Jurkat, Clone E6-1 (cell line): ENCODE data around the gene RNU6-1. TPM values are rescaled to one million over a fixed set of nuclear protein-coding genes. Genes with fewer than 3 reads are reported as not detected.

Source experiments
- DNase-seq: peaks from one replicate; pipeline ENCODE4 v3.0.0-alpha.2; 2011; ENCODE audit warnings: low read depth, low spot score
- H3K4me3 ChIP-seq: 2 replicates; pipeline ENCODE4 v1.5.1; 2011; ENCODE audit warnings: mild to moderate bottlenecking, low read length, control low read depth, moderate library complexity
- polyA plus RNA-seq: library from polyadenylated mRNA; unstranded; fragments of >200 nt; gene quantifications from one replicate; pipeline ENCODE4 v1.2.1, GENCODE V29; 2012; ENCODE audit warnings: missing spikeins; ENCODE audit not compliant: insufficient read length, insufficient read depth

RNU6-1 gene
- polyA plus RNA-seq: not detected

DNA sequence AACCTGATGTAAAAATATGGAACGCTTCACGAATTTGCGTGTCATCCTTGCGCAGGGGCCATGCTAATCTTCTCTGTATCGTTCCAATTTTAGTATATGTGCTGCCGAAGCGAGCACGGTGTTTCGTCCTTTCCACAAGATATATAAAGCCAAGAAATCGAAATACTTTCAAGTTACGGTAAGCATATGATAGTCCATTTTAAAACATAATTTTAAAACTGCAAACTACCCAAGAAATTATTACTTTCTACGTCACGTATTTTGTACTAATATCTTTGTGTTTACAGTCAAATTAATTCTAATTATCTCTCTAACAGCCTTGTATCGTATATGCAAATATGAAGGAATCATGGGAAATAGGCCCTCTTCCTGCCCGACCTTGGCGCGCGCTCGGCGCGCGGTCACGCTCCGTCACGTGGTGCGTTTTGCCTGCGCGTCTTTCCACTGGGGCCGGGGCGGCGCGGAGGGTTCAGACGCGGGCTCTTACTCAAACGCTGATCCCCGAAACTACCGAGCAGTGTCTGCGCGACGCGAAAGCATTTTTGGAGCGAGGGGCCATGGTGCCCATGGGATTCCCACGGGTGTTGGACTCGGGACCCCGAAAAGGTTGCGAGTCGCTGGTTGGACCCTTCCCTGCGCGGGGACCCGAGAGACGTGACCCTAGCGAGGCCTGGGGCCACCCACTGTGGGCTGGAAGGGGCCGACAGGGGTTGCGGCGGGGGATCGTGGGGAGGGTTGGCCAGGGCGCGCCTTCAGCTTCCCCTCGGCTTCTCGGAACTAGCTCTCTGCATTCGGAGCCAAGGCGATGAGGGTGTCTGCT is at the start of gene RNU6-1:
Gene RNU6-1 (minus strand): TSS at position 117 of the 820 bp plus-strand sequence.
- peak within 1 kb of the TSS; percentile 83 for H3K4me3 ChIP-seq
- peak; percentile 94 for DNase-seq

DNA sequence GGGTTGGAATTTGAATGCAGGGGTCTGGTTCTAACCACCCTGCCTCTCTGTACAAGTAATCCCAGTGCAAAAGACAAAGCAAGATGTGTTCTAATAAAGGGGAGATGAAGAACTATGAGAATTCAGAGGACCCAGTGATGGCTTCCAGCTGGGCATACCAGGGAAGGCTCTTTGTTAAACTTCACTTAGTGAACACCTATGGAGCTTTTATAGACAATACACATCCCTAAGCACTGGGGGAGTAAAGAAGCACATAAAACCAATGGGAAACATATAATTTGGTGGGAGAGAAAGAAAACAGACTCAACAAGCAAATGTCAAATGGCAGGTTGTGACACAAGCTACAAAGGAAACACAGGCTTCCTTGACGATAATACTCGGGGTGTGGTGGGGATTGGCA is 47.9 kb upstream of the RNU6-1 start:
- DNase-seq: no peak
- H3K4me3 ChIP-seq: no peak overlapping the region

DNA sequence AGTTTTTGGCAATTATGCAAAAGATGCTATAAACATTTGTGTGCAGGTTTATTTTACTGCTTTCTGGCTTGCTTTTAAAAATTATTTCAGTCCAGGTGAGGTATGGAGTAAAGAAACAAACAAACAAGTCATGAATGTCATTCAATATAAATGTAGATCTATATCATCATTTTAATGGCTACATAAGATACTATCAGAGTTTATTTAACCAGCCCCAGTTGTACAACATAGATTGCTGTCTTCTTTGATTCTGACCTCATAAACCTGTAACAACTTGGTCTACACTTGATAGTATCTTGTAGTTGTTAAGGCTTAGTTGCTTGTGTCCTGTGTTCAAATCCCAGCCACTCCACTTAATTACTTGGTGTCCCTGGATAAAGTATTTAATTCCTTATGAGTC is 46.0 kb upstream of the RNU6-1 start:
- no peak overlapping the region for H3K4me3 ChIP-seq
- no peak for DNase-seq

DNA sequence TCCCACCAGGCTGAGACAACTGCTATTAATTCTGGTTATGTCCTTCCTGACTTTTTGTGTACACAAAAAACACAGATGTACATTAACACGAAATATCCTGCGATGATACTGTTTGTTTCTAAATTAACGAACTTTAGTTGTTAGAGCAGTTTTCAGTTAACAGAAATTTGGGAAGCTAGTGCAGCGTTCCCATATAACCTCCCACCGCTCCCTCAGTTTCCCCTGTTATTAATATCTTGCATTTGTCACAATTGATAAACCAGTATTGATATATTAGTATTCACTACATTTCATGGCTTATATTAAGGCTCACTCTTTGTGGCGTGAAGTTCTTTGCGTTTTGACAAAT is 45.3 kb upstream of the RNU6-1 start:
- H3K4me3 ChIP-seq: peak overlapping the region; percentile 57

DNA sequence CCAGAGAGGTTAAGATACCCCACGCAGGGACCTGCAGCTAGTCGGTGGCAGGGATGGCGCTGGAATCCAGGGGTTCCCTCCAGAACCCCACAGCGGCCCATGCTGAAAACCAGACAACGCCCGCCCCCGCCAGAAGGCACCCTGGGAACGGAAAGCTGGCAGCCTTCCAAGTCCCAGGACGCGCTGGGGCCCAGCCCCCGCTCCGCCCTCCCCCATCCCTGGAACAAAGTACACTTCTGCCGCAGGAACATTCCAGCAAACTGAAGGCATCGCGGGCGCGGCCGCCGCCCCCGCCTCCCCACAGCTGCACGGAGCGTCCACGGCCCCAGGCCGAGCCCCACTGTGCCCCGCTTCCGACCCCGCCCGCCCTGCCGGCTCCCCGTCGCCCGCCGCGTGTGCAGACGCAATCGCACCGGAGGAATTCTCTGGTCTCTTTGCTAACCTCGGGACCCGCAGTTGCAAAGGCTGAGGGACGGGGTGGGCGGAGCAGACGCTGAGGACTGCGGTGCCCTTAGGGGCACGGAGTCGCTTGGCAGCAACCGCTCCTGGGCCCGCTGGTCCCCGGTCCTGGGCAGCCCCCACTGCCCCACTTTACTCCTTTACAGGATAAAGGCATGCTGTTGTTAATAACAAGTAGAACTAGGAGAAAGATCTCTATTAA is 44.8 kb upstream of the RNU6-1 start:
- H3K4me3 ChIP-seq: peak overlapping the region; percentile 57
- peak; percentile 59 for DNase-seq

More for the DNA sequence above, 45.3 kb upstream of the RNU6-1 start:
- no peak for DNase-seq

DNA sequence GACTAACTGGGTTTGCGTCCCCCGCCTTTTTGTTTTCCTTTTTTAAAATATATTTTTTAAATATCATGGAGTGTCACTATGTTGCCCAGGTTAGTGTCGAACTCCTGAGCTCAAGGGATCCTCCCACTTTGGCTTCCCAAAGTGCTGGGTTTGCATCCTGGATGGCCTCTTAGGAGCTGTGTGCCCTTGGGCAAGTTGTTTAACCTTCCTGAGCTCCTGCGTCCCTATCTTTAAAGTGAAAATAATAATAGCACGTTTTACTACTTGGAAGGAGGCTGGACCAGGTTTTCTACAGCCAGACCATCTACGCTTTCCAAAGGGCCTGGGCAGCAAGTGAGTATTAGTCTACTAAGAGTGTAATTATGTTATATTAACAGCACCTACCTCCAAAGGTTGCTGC is 44.2 kb upstream of the RNU6-1 start:
- DNase-seq: no peak
- peak overlapping the region; percentile 57 for H3K4me3 ChIP-seq

DNA sequence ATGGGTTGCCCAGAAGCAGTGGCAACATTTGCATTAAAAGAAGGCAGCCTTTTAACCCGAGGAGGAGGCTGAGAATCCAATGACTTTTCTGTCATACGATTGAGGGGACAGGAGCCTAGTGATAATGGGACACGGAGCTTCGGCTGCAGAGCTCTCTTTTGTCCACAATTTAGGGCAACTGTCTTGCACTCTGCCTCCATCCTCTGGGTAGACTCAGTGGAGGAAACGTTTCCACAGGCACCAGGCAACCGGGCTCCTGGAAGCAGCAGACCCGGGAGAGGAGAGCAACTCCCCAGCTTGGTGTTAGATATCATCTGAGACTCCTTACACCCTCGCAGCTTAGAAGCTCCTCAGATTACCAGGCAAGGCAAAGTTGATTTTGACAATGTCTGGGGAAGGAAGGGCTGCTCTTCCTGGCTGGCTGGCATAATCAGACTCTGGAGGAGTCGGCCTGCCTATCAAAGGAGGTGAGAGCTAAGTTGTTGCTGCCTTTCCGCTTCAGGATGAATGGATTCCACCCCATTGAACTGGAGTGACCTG is 43.5 kb upstream of the RNU6-1 start:
- no peak for DNase-seq
- H3K4me3 ChIP-seq: no peak overlapping the region

DNA sequence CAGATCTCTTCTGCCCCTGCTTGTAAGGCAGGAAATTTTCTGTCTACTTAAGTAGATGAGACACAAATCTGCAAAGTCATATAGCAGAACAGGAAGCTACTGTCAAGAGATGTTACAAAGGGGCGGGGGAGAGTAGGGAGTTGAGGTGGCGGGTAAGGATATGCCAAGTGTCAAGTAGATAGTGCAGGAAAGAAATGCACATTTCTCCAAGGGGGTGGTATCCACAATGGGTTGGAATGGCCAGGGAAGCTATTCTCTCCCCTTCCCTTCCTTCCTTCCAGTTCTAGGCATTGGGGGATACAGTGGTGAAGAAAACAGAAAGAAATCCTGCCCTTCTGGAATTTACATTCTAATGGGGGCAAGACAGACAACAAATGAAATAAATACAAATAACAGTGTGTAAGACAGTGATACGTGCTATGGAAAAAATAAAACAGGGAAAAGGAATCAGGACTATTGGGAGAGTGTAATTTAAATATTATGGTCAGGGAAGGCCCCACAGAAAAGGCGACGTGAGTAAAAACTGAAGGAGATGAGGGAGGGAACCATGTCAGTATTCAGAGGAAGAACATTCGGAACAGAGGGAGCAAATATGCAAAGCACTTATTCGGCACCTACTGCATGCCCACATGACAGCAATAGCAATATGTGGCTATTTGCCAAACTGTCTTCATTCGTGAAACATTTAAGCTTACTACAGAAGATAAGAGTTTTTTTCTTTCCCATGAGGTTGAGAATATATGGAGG is 42.8 kb upstream of the RNU6-1 start:
- peak; percentile 92 for DNase-seq

DNA sequence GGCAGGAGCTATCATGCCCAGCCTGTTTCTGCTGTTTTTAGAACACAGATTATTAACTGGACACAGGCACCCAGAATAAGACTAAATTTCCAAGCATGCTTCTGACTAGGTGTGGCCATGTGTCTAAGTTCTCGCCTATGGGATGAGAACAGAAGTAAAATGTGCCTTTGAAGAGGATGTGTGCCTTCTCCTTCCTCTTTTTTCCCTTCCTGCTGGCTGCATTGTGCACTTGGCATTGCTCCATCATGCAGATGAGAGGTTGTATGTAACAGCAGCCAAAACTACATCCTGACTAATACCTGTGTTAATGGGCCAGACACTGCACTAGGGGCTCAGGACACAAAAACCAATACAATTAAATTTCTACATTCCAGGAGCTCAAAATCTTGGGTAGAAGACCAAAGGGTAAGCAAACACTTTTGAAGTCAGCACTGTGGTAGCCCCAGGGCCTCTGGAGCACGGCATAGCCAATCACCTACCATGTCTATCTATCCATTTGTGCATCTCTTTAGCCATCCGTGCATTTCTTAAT is 40.9 kb upstream of the RNU6-1 start:
- H3K4me3 ChIP-seq: no peak overlapping the region
- no peak for DNase-seq

More for the DNA sequence above, 42.8 kb upstream of the RNU6-1 start:
- H3K4me3 ChIP-seq: no peak overlapping the region

DNA sequence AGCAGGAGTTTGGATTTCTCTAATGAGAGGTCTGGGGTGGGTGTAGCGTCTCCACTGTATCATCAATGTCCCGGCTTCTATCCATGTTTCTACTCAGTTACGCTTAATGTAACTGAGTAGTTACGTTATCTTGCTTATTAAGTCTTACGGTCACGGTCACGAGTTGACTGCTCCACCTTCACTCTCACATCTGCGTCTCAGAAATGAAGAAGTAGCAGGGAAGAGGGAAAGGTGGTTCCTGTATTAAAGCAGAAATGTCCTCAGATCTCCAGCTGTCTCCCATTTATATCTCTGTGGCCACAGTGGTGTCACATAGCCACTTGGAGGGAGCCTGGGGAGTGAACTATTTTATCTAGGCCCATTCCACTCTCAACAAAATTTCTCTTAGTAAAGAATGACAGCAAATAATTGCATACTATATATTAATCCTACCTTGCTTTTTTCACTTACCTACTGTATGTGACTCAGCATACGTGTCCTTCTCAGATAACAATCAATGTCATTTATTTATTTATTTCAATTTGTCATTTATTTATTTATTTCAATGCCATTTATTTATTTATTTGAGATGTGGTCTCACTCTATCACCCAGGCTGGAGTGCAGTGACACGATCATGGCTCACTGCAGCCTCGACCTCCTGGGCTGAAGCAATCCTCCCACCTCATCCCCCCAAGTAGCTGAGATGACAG is 39.7 kb upstream of the RNU6-1 start:
- no peak overlapping the region for H3K4me3 ChIP-seq
- DNase-seq: no peak

DNA sequence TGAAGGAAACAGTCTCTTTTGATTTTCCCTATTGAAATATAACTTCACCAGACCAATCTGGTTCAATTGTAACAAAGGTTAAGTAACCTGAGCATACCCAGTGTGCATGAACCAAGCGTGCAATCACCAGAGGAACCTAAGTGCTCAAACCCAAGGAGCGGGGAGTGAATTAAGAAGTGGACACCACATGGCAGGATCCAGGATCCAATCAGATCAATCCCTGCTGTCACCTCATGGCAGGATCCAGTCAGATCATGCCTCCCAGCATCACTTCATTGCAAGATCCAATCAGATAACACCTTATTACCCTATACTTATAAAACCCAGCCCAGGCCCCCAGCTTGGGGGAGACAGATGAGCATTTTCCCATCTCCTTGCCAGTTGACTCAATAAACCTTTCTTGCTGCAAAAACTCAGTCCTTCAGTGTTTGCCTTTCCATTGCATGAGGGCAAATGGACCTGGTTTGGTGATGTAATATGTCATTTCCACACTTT is 38.9 kb upstream of the RNU6-1 start:
- no peak for DNase-seq
- no peak overlapping the region for H3K4me3 ChIP-seq

DNA sequence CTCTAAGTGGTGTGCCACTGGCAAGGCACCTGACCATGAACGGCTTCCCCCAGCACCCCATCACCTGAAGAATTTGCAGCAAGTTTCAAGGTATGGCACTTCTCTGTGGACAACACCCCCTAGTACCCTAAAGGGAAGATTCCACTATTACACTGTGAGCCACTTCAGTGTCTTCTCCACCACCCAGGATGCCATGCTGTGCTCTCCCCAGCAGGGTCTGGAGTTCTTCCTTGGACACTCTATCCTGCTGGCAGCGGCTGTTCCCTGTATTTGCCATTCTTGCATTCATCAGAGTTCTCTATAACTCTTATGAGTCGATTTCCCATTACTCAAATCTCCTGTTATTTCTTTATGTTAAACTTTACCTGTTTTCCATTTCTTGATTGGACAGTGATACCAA is 33.9 kb upstream of the RNU6-1 start:
- no peak for DNase-seq

DNA sequence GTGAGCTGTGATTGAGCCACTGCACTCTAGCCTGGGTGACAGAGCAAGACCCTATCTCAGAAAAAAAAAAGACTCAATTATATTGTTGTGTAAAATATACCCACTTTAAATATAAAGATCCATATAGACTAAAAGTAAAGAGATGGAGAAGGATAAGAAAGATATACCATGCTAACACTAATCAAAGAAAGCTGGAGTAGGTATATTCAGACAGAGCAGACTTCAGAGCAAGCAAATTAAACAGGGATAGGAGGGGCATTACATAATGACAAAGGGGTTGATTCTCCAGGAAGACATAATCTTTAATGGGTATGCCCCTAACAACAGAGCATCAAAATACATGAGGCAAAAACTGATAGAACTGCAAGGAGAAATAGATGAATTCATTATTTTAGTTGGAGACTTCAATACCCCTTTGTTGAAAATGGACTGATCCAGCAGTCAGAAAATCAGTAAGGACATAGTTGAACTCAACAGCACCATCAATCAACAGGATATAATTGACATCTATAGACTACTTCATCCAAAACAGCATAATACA is 31.1 kb upstream of the RNU6-1 start:
- no peak for DNase-seq
- no peak overlapping the region for H3K4me3 ChIP-seq

More for the DNA sequence above, 33.9 kb upstream of the RNU6-1 start:
- H3K4me3 ChIP-seq: no peak overlapping the region

DNA sequence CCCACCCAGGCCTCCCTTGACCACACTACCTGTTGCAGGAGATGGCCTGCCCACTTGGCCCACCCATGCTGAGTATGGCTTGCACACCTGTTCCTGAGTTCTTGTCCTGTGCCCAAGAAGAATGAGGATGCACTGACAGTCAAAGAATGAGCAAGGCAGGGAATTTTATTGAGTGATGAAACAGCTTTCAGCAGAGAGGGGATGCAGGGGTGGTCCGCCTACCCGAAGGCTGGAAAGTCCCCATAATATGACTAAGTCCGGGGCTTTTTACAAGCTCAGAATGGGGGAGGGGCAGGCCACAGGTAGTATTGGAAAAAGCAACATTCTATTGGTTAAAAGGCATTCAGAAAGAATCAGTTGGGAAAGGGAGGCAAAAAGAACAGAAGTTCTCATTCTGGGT is 29.9 kb upstream of the RNU6-1 start:
- no peak for DNase-seq
- no peak overlapping the region for H3K4me3 ChIP-seq

DNA sequence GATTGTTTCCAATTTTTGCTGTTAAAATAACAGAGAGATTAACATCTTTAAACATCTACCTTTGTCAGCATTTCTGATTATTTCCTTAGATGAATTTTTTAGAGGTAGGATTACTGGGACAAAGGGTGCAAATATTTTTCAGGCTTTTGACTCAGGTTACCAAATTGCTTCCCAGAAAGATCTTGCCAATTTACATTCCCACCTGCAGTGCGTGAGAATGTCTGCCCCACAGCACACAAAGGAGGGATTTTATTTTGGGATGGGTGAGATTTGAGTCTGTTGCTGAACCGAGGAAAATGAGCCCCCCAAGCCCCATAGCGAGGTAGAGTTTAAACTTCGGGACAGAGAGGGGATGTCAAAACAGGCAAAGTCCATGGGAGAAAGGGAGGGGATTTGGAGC is 25.9 kb upstream of the RNU6-1 start:
- DNase-seq: no peak

DNA sequence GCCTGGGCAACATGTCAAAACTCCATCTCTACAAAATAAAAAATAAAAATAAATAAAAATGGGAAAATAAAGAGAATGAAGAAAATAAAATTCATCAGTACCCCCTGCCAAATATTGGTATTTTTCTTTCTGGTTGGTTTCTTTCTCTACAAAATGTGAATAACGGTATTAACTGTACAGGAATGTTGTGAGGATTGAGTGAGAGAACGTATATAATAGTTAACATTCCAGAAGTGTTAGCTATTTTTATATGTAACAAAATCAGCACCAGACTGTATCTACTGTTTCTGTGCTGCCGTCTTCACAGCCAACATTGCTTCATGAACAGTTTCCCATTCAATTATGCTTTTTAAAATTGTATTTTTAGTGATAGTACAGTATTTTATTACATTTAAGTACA is 25.5 kb upstream of the RNU6-1 start:
- DNase-seq: no peak
- no peak overlapping the region for H3K4me3 ChIP-seq

More for the DNA sequence above, 25.9 kb upstream of the RNU6-1 start:
- H3K4me3 ChIP-seq: no peak overlapping the region

DNA sequence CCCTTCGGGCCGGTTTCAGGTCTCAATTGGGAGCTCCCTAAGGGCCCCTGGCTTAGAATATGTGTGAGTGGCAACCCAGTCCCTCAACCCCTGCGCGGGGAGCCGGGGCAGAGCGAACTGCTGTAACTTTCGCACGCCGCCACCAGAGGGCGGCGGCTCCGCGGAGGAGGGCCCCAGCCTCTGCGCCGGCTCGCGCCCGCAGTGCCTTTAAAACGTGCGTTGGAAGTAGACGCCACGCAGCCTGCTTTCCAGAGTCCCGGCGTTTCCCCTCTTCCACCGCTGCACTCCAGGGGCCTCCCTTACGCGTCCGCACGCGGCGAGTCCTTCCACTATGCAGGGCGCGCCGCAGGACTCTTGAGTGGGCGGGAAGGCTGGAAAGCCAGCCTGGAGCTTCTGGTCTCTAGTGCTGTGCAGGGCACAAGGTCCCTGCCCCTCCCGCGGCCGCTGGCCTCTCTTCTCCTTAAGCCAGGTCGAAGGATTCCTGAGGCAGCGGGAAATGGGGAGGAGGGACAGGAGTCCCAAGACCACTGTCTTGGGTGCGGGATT is 23.7 kb upstream of the RNU6-1 start:
- H3K4me3 ChIP-seq: peak overlapping the region; percentile 47
- peak; percentile 69 for DNase-seq

DNA sequence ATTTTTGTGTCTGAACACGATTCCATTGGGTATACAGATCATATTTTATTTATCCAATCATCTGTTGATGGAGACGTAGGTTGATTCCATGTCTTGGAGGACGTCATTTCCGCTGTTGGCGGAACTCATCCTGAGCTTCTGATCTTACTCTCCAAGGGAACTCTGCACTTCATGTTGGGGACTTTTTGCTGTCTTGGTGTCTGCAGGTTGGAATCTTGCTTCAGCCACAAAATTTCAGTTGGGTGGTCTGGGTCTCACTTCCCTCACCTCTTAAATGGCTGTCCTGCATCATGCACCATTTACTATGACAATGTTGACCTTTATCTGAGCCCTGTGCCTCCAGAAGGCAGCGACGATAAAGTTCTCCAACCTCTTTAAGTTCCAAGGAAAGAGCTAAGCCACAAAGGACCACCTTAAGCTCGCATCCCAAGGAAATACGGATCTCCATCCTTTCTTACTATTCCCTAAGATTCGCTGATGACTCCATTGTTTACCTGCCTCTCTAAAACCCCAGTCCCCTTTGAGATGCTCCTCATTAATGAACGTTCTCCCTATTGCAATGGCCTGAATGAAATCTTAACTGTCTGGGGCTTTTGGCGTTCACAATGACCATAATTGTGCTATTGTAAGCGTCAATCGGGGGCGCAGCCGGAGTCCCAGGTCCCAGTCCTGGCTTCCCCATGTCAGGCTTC is 23.1 kb upstream of the RNU6-1 start:
- no peak for DNase-seq
- peak overlapping the region; percentile 47 for H3K4me3 ChIP-seq
